ENCODE data around the gene OMP. TPM values are rescaled to one million over a fixed set of nuclear protein-coding genes. Genes with fewer than 3 reads are reported as not detected.
A peak's percentile ranks its signal among the peaks of the same experiment; 100 is the strongest.

The OMP gene
- total and polyA plus RNA-seq, 2 donors from 2014 or later = 1.8 TPM; not detected in 1

GRCh38 chr11:77126156-77126775 lies 23.6 kb downstream of the OMP start:
- intact Hi-C loops (cut with DNase I) = no loop called here
- H3K27me3 ChIP-seq (ENCODE audit: control insufficient read depth, insufficient read depth, low read length) = no peaks in the 10 kb centered on the region
- no peak overlapping the region for H3K4me3 ChIP-seq (ENCODE audit: low read length in 3 of 3)
- DNase-seq (peak in 1 of 5 donors; percentile 51), FAIRE-seq (no peak)
- H3K36me3 ChIP-seq (ENCODE audit: control insufficient read depth in 2 of 3, insufficient read depth in 3 of 3, low read length in 3 of 3) = no peaks in the 10 kb centered on the region
- H3K9ac ChIP-seq (ENCODE audit: low read length in 3 of 3) = no peak overlapping the region
- H3K9me3 ChIP-seq (ENCODE audit: control insufficient read depth in 2 of 3, insufficient read depth in 1 of 3, low read length in 3 of 3) = no peaks in the 10 kb centered on the region
- TF ChIP-seq CTCF (IDR thresholded peaks at IDR 0.05; ENCODE audit: borderline replicate concordance, extremely low read depth, insufficient read depth) = no peak
- H3K27ac ChIP-seq (ENCODE audit: low read depth in 2 of 2, low read length in 2 of 2) = no peak overlapping the region
- H3K4me1 ChIP-seq (ENCODE audit: control insufficient read depth in 2 of 3, insufficient read depth in 2 of 3, low read depth in 1 of 3, low read length in 3 of 3) = peaks cover 0 to 20% (median 18%) of the 10 kb centered on the region in 3 donors

DNA sequence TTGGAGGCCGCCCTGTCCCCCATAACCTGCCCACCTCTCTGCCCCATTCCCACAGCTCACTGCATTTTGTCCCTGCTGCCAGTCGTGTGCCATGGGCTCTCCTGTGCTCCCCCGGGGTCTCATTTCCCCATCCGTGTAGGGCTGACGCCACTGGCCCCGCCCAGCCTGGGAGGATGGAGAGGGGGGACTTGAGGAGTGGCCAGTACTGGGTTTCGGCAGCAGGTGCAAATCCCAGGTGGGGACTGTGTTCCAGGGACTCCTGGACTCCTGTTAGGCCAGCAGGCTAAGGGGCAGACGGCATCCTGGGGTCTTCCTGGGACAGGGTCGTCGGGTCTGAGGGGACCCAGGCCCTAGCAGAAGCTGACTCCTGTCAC lies 24.2 kb downstream of the OMP start:
- Histone ChIP-seq H3K36me3 (ENCODE audit: control insufficient read depth in 2 of 3, insufficient read depth in 3 of 3, low read length in 3 of 3) (no peaks in the 10 kb centered on the region), H3K27me3 (ENCODE audit: control insufficient read depth, insufficient read depth, low read length) (no peaks in the 10 kb centered on the region), H3K9me3 (ENCODE audit: control insufficient read depth in 2 of 3, insufficient read depth in 1 of 3, low read length in 3 of 3) (no peaks in the 10 kb centered on the region), H3K4me1 (ENCODE audit: control insufficient read depth in 2 of 3, insufficient read depth in 2 of 3, low read depth in 1 of 3, low read length in 3 of 3) (peaks cover 0 to 24% (median 20%) of the 10 kb centered on the region in 3 donors), H3K27ac (ENCODE audit: low read depth in 2 of 2, low read length in 2 of 2) (no peak overlapping the region), H3K9ac (ENCODE audit: low read length in 3 of 3) (no peak overlapping the region), H3K4me3 (ENCODE audit: low read length in 3 of 3) (peak overlapping the region in 1 of 3 donors; percentile 54)
- intact Hi-C loops (cut with DNase I) = no loop called here
- peak in 2 of 5 donors; percentile 30 to 39 for DNase-seq
- no peak for TF ChIP-seq CTCF (IDR thresholded peaks at IDR 0.05; ENCODE audit: borderline replicate concordance, extremely low read depth, insufficient read depth)
- FAIRE-seq = no peak

GRCh38 chr11:77127235-77127911 lies 24.7 kb downstream of the OMP start:
- DNase-seq (peak in 4 of 5 donors; percentile 61 to 84 (median 75)), FAIRE-seq (no peak)
- Histone ChIP-seq H3K36me3 (ENCODE audit: control insufficient read depth in 2 of 3, insufficient read depth in 3 of 3, low read length in 3 of 3) (no peaks in the 10 kb centered on the region), H3K27me3 (ENCODE audit: control insufficient read depth, insufficient read depth, low read length) (no peaks in the 10 kb centered on the region), H3K9me3 (ENCODE audit: control insufficient read depth in 2 of 3, insufficient read depth in 1 of 3, low read length in 3 of 3) (no peaks in the 10 kb centered on the region), H3K4me3 (ENCODE audit: low read length in 3 of 3) (peak overlapping the region in 2 of 3 donors; percentile 42 to 54), H3K27ac (ENCODE audit: low read depth in 2 of 2, low read length in 2 of 2) (no peak overlapping the region), H3K9ac (ENCODE audit: low read length in 3 of 3) (no peak overlapping the region), H3K4me1 (ENCODE audit: control insufficient read depth in 2 of 3, insufficient read depth in 2 of 3, low read depth in 1 of 3, low read length in 3 of 3) (peaks cover 0 to 26% (median 20%) of the 10 kb centered on the region in 3 donors)
- intact Hi-C loops (cut with DNase I) = no loop called here
- peak; percentile 94 for TF ChIP-seq CTCF (IDR thresholded peaks at IDR 0.05; ENCODE audit: borderline replicate concordance, extremely low read depth, insufficient read depth)
